HG03432 (cell line): ENCODE data around the gene EGFL7.

ENCODE experiments used
- ATAC-seq: cut with Tn5 transposase; IDR thresholded peaks from one replicate; pipeline ENCODE4 v1.9.1; 2021; ENCODE audit warnings: mild to moderate bottlenecking, moderate library complexity; ENCODE audit not compliant: unreplicated experiment

EGFL7 gene

DNA sequence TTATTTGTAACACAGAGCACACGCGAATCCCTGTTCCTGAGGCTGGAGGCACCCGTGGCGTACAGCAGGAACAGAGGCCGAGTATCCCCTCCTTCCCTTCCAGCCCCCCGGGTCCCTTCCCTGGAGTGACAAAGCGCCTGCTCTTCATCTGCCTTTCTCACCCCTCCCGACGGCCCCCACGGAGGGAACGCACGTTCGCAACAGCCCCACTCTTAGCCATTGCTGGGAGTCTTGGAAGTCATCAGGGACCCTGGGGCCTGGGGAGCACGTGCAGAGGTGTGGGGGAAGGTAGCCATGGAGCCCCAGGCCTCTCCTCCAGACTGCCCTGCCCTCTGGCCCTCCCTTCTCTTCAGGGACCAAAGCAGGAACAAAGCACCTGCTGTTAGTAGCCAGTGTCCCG lies 22.1 kb downstream of the EGFL7 start:
- no peak for ATAC-seq

DNA sequence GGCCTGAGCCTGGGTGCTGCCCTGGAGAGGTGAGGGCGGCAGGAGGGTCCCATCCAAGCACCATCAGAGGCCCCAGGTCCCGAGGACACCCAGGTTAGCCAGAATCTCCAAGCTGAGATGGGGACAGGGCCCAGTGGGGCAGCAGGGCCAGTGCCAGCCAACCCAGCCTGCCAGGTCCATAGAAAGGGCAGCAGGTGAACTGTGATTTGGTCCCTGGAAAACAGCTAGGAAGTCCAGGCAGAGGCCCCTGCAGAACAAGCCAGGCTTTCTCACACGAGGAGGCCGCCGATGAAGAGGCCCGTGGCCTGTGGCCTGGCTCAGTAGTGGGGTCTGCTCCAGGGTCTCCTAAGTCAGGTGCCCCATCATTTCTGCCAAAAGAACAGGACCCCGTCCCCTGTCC lies 22.5 kb downstream of the EGFL7 start:
- no peak for ATAC-seq

DNA sequence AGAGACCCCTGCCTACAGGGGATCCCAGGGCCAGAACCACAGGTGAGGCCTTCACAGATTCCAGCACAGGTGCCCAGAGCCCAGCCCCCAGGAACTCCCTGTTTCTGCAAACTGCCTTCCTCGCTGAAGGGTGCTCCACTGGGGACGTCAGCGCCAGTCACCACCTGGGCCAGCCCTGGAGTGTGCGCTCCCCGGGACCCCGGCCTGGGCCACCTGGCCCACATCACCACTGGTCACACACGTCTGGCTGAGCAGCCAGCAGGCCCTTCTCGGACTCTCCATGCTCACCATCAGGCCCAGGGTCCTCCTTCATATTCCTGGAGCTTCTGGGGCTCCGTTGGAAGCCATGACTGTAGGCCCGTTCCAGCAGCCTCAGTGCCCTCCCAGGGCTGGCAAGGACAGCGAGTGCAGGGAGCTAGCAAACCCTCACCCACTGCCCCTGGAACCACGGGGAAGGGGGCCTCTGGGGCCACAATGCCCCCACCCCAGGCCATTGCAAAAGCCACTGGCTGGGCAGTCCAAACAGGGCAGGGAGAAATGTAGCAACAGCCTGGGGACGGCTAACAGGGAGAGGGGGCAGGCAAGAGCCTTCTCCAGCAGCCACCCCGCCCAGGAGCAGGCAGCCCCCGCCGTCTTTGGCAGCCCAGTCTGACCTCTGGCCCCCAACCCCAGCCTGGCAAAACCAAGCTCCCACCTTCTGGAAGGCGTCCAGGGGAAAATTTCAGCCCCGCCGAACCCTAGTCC lies 23.2 kb downstream of the EGFL7 start:
- ATAC-seq: no peak

DNA sequence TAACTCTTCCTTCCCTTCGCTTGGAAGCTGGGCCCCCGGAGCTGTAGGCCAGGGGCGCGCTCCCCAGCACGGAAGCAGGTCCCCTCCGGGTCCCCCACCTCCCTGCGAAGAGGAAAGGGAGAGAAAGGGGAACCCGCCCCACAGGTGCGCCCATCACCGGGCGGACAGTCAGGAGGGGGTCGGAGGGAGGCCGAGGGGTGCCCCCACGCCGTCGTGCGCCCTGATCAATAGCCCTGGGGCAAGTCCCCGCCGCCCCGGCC lies 23.7 kb downstream of the EGFL7 start:
- ATAC-seq: no peak

DNA sequence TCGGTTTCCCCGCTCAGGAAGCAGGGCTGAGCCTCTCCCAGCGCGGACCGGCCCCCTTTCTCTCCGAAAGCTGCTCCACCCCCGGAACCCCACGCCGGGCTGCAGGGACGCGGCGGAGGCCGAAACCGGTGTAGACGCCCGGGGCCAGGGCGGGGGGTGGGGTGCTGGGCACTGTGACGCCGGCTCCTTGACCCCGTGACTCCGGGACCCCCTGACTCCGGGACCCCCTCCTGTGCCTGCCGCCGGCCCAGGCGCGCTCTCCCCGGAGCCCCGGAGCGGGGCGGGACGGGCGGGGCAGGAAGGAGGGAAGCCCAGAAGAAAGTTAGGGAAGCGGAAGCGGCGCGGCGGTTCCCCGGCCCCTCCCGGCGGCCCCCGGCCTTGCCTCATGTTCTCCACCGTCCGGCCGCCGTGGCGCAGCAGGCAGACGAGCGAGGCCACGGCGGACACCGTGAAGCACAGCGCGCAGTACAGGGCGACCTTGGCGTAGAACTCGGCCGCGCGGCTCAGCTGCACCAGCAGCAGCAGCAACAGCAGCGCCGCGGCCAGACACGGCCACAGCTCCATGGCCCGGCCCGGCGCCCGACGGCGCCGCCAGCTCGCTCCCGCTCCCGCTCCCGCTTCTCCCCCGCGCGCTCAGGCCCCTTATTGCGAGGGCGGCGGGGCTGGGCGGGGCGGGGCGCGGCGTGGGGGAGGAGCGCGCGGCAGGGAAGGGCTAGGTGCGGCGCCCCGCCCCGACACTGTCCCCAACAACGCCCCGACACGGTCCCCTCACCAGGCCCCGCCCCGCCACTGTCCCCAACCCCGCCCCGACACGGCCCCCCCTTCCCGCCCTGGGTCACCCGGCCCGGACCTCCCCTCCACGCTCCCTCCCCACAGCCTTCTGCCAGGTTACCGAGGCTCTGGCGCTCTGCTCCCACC lies 24.3 kb downstream of the EGFL7 start, which contains the start of gene AGPAT2:
Gene AGPAT2, minus strand, starts transcription at position 664 of the 918 bp plus-strand sequence. Its CDS starts 100 bp downstream, at position 564.
- ATAC-seq: peak; percentile 59

DNA sequence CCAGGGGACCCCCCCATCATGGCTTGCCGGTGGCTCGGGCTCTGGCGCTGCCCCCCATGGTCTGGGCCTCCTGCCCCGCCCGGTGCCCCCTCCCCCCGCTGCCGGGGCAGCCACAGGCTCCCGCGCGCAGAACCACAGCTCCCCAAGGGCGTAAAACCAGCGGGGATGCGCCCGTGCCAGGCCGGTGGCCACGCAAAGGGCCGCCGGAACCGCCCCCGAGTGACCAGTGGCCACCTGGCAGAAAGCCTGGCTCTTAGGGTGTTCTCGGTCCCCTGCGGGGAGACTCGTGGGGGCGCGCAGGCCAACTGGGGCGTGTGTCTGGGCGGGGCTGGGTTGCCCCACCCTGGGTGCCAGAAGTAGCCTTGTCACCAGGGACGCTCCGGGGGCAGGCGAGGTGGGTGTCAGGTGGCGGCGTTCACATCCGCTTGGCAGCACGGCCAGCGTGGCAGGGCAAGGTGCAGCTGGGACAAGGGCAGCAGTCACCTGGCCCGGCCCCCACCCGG lies 25.1 kb downstream of the EGFL7 start:
- ATAC-seq: no peak

DNA sequence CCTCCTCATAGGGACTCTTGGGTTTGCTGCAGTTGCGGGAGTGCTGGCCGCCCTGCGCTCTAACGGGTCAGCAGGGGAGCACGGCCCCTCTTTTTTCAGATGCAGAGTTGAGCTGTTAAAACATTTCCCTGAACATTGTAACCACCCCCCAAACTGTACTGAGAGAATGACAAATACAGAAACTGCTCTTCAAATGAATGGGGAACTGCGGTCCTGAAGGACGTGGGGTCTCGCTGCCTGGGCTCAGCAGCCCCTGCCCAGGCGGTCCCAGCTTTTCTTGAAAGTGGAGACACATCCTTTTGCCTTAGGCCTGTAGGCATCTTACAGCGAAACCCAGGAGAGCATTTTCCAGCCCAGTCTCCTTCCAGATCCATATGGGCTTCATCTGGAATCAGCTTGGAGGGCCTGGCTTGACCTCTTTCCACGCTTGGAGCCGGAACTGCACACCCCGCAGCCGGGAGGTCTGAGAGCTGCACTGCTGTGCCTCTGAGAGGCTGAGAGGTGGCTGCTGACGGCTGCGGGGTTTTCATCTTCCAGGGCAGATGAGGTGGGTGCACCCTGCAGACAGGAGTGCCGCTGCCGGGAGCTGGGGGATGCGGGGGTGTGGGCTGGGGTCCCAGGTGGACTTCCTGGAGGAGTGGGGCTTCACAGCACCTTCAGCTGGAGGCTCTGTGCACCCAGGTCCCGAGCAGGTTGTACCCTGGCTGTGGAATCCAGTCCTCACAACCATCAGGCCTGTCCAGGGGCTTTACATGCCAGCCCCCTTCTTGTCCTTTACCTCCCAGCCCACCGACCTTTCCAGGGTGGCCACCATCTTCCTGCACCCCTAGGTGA lies 25.8 kb downstream of the EGFL7 start:
- ATAC-seq: no peak

DNA sequence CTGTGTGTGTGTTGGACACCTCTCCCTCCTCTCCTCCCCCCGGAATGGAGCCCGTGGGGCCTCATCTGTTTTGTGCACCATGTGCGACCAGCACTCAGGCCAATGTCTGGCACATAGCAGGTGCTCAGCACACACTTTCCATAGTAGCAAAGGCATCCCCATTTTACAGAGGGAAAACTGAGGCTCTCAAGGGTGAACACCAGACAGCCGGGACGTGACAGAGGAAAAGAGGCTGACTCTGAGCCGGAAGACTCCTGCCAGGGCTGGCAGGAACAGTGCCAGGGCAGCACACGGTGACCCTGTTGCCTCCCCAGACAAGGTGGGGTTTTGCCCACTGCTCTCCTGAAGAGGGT lies 26.4 kb downstream of the EGFL7 start:
- ATAC-seq: no peak

DNA sequence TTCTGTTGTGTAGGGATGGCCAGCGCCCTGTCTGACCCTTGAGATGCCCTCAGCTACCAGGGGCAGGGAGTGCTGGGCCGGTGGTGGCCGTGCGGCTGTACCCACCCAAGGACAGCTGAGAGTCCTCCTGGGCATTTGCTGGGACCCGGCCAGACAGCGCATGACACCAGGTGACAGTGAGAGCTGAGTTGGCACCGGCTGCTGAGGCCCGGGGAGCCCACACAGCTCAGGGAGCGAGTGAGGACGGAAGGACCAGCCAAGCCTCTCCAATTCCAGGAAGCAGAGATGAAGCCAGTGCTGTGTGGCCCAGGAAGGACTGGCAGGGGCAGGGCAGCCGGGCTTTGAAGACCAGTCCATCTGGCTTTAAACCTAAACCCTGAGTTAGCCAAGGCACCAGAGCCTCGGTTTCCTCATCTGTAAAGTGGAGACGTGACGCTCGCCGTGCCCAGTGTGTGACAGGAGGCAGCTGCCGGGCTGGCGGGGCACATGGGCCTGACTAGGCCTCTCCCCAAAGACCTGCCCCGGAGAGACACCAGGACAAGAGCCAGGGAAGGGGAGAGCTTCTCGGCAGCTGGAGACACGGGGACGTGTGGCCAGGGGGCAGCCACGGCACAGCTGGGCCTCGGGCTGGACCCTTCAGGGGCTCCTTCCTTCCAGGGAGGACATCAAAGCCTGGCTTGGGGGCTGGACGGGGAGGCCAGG lies 27.5 kb downstream of the EGFL7 start:
- no peak for ATAC-seq

DNA sequence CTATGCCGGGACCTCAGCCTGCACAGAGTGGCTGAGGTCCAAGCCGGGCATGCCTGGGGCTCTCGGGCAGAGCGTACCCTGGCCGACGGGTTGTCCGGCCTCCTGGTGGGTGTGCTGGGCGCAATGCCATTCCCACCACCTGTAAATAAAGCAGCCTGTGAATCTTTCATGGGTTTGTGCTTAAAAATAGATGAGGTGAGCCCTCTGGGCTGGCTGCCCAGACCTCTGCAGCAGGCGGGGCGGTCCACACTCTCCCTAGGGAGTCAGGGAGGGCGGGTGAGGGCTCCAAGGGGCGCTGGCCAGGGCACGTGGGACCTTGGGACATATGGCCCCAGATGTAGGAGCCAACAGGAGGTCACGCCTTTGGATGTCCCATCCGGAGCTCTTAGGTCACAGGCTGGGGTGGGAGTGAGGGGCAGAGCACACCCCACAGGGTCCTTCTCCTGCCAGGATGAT lies 28.1 kb downstream of the EGFL7 start:
- no peak for ATAC-seq

DNA sequence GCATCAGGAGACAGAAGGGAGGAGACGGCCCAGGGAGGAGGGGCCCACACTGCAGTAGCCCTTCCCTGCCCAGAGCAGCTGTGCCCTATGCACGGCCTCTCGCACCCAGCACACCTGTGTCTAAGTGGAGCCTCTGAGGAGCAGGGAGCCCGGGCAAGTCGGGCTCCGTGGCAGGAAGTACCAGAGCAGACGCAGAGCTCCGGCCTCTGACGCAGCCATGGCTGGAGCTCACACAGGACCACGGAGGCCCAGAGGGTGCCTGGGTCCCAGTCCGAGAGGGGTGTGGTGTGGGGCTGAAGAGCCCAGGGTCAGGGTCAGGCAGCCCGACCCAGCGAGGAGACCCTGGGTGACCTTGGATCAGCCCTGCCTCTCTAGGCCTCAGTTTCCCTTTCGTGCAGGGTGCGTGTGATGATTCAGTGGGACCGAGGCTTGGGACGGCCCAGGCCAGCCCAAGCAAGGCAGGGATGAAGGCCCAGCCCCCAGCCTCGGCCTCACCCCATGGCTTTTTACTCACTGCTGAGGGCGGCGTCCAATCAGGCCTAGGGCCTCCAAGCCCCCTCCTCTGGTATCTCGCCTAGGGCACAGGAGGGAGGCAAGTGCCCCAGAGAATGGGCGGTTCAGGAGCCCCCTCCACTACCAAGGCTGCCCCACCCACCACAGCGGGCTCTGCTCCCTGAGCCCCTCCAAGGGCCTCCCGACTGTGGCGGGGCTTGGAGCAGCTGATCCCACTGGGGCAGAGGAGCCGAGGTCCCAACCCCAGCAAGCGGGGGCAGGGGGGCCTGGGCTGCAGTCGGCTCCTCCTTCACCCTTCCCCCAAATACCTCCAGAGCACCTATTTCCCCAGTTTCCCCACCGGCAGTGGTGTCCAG lies 28.8 kb downstream of the EGFL7 start:
- ATAC-seq: no peak

DNA sequence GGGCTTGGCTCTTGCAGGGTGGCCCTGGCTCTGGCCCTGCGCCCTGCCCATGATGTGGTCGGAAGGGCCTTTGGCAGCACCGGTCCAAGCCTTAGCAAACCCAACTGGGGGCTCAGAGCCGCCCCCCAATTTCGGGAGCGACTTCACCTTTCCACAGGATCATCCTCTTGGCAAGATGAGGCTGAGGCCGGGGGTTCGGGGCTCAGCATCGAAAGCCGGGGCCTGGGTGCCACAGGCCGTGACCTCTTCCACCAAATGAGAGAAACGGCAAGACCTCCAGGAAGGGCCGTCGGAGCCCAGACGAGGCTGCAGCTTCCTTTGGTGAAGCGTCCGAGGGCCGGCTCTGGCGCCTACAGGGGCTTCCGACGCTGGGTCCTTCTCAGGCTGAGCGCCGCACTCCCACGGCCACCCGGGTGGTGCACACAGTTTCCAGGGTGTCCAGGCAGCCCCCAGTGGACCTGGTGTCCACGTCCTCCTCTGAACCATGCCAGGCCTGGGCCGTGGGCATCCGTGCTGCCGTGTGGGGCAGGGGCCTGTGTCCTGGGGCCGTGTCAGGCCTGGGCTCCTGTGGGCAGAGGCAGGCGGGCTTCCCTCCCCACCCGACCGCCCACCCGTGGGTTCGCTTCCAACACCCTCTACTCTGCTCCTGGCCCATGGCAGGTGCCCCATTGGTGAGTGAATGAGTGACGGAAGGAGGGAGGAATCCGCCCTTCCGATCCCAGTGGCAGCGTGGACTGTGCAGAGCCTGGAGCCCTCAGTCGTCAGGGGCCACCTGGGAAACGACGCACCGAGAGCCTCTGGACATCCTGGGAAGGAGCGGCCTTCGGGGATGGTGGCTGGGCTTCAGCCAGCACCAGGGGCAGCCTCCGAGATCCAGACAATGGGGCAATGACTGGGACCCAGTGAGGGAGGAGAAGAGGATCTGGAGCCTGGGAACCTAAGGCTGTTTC lies 29.7 kb downstream of the EGFL7 start:
- no peak for ATAC-seq

DNA sequence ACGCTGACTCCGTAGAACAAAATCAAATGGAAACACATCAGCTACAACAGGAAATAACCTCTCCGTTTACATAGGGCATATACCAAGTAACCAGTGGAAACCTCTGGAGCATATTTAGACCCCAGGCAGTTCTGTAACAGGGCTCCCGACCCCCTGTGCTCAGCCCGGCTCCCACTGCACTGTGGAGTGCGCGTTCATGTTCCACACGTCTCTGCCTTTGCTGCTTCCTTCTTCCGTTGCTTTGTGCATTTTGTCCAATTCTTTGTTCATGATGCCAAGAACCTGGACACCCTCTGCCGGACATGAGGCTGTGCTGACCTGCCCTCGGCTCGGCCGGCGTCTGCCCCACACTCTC lies 30.4 kb downstream of the EGFL7 start:
- no peak for ATAC-seq

DNA sequence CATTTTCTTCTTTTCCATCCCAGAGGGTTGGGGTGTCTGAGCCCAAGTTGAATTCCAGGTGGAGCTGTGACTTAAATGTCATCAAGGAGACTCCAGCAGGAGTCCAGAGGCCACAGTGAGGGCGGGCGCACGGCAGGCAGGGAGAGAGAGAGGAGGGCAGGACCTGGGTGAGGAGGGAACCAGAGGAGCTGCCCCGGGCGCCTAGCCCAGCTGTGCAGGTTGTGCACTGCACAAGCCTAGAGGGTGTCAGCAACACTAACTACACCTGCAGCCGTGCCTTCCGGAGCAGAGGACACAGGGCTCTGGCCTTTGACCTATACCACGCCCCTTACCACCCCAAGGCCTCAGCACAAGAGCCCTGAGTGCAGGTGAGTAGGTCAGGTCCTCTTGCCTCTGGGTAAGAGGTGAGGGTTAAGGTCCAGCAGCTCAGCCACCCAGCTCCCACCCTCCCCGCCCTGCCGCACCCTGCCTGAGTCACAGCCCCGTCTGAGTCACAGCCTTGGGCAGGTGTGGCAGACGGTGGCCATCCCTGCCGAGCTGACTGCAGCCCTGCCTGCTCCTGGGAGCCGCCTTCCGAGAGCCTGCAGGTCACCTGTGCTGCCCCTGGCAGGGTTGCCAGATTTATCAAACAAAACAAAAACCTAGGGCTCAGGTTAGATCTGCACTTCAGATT lies 30.9 kb downstream of the EGFL7 start:
- no peak for ATAC-seq

DNA sequence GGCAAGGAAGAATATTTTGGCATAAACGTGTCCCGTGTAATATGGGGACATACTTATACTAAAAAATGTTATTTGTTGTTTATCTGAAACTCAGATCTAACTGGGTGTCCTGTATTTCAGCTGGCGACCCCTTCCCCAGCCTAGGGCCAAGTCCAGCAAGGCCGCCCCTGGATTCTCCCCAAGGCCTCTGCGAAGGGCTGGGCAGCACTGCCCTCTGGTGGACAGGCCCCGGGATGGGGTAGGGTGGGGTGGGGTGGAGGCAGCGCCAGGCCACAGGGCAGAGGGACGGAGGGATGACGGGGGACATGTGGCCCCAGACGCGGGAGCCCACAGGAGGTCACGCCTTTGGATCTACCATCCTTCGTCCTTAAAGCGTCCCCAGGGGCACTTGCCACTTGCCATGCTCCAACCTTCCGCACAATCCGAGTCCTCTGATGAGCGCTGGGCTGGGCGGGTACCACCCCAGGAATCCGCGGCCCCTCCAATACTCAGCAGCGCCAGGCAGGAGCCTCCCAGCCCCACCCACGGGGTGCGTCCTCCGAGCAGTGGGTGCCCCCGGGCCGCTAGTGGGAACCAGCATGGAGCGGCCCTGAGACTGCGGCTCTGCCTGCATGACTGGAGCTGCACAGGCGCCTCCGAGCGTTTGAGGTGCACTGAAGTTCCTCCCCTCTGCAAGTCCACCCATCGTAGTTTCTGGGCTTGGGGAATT lies 31.6 kb downstream of the EGFL7 start:
- ATAC-seq: no peak

DNA sequence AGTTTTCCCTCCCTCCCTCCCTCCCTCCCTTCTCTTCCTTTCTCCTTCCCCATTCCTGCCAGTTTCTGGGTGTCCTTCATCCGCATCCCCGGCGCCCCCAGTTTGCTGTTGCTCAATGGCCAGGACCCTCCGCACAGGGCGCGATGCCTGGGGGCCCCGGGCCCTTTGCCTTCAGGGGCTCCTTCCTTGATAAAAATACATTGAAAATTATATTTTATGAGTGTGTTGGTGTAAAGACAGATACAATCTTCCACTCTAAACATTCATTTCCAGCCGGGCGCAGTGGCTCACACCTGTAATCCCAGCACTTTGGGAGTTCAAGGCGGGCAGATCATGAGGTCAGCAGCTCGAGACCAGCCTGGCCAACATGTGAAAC lies 32.1 kb downstream of the EGFL7 start:
- no peak for ATAC-seq

DNA sequence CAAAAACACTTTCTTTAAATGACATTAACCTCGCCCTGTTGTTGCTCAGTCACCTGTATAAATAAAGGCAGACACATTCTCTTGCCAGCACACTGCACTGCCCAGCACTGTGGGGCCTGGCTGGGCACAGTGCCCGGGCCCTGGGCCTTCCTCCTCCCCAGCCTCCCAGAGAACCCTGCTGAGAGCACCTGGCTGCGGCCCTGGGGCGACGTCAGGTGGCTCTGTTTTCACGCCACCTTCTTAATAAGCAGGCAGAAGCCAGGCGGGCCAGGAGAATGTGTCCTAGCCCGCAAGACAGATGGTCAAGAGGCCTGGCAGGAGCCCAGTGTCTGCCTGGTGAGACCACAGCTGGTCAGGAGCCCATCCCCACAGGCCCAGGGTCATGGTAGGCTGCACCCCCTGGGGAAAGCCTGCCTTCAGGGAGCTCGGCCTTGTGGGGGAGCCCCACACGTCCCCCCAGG lies 32.7 kb downstream of the EGFL7 start:
- no peak for ATAC-seq
